IMR-90 (cell line): ENCODE data around the gene C14orf119.

Experiments used
- CTCF ChIP-seq: conservative IDR thresholded peaks from 2 replicates; pipeline ENCODE4 v1.5.1; 2012; ENCODE audit warnings: mild to moderate bottlenecking, low read depth, low read length, improper control_type of control experiment
- TF ChIP-seq, protein P1 (sequence below): fragments of 150-350 bp; IDR thresholded peaks from 2 replicates; pipeline ENCODE4 v1.6.1; 2017; ENCODE audit warnings: mild to moderate bottlenecking, antibody characterized with exemption, low read length, low read depth

DNA sequence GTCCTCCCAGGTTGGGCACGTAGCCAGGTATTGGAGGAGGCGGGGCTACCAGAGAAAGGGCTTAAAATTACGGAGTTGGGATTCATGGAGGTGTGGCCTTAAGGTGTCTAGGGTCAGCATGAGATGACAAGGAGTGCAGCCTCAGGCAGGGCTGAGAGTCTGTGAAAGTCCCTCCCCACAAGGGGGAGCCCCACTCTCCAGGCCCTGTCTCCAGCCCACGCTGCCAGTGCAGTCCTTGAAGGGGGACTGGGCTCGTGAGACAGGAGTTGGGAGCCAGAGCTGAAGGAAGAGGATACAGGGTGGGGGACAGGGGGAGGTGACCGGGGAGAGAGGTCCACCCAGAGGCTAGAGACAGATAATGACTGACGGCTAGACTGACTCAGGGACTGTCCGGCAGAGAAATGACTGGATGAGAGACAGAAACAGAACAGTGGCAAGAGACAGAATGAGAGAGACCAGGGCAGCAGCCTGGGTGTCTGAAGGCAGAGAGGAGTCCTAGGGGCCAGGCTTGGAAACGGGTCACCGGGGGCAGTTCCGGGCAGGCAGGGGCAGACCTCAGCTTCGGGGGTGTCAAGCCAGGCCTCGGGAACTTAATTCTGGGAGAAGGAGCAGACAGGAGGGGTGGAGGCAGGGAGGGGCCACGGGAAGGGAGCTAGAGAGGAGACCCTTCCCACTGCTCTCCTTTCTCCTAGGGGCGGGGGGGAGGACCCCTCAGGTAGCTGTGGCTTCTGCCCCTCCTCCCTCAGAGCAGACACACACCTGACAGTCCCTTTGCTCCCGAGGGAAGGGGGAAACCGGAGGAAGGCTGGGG lies 39.0 kb upstream of the C14orf119 start:
- peak; percentile 76 for TF ChIP-seq CTCF
- TF ChIP-seq, protein P1, sequence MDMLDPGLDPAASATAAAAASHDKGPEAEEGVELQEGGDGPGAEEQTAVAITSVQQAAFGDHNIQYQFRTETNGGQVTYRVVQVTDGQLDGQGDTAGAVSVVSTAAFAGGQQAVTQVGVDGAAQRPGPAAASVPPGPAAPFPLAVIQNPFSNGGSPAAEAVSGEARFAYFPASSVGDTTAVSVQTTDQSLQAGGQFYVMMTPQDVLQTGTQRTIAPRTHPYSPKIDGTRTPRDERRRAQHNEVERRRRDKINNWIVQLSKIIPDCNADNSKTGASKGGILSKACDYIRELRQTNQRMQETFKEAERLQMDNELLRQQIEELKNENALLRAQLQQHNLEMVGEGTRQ, result no peak
